ENCODE data around the gene GRID1. TPM values are rescaled to one million over a fixed set of nuclear protein-coding genes. Genes with fewer than 3 reads are reported as not detected.

GRID1 gene
- total and polyA plus RNA-seq, 9 of the 15 experiments (the other 6 are each of a cell fraction or from before 2014, with no cell fraction given): 0.01 to 7.2 (median 1.2) TPM

DNA sequence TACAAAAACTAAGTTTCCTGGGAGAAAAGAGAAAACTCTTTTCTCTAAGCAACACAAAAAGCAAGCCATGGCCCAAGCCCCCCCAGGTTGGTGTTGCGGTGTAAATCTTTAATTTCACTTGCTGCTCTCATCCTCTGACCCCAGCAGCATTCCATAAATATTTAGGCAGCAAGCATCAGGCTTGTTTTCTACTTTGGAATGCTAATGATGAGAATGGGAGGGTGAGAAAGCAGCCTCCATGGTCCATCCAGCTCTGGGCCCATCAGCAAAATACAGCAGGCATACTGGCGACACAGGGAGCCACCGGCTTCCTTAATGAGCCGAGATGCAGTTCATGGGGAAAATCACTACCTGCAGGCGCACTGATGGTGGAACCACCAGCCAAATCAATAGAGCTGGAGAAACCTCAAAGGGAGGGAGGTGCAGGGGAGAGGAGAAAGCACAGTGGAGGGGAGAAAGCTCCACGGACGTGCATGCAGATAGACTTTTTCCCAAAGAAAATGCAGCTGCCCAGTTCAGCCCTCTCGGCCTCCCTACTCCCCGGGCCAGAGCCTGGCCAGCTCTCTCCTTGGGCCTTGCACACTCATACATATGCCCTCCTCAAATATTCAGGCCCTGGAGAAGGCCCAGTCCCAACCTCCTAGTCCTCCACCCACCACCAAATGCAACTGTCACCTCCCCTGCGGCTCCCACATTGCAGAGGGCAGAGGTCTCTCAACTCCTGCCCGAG, 131.9 kb downstream of the GRID1 start:
- Histone ChIP-seq H4K20me1 (replicated peaks; ENCODE audit: control insufficient read depth, insufficient read depth, low read length) (no peaks in the 10 kb centered on the region), H3K36me3 (ENCODE audit: control insufficient read depth, insufficient read depth, low read length) (no peaks in the 10 kb centered on the region), H3K9me1 (ENCODE audit: control insufficient read depth, insufficient read depth, low read length) (no peaks in the 10 kb centered on the region), H3K4me2 (ENCODE audit: insufficient read depth, low read length) (no peak overlapping the region), H2AFZ (ENCODE audit: low read depth, low read length) (no peak overlapping the region), H3K27me3 (ENCODE audit: control insufficient read depth in 2 of 2, insufficient read depth in 2 of 2, low read length in 2 of 2) (no peaks in the 10 kb centered on the region), H3K79me2 (ENCODE audit: control insufficient read depth, insufficient read depth, low read length) (no peaks in the 10 kb centered on the region), H3K4me3 (no peak overlapping the region), H3K27ac (ENCODE audit: extremely low read depth, low read depth, low read length) (no peak overlapping the region), H3K4me1 (replicated peaks in 1 of 2; ENCODE audit: control insufficient read depth in 2 of 2, insufficient read depth in 2 of 2, low read length in 2 of 2) (no peaks in the 10 kb centered on the region), H3K9me3 (replicated peaks; ENCODE audit: control insufficient read depth, insufficient read depth, low read depth, low read length) (no peaks in the 10 kb centered on the region), H3K9ac (ENCODE audit: insufficient read depth in 1 of 2, low read depth in 2 of 2, low read length in 2 of 2) (no peak overlapping the region)
- DNase-seq (ENCODE audit: extremely low read depth in 1 of 4, low spot score in 3 of 4): no peak
- intact Hi-C loops (cut with micrococcal nuclease): no loop called here
- 3% methylated on average over 7 of the region's 11 CpGs for WGBS (ENCODE audit: insufficient coverage, low coverage, missing lambda C conversion rate)
- in situ Hi-C loops (cut with MboI): no loop called here
- ChIA-PET POLR2A (no interaction called here), CTCF (ENCODE audit: low intra/inter-chr PET ratio) (no interaction called here)
- no peak for FAIRE-seq
- ATAC-seq: no peak
- TF ChIP-seq USF2 (CRISPR knock-in tag; IDR thresholded peaks at IDR 0.05) (no peak), ZNF644 (tag; IDR thresholded peaks at IDR 0.05; ENCODE audit: low read depth) (no peak), PURB (CRISPR knock-in tag; IDR thresholded peaks at IDR 0.05; ENCODE audit: low read depth) (no peak), ZNF384 (IDR thresholded peaks at IDR 0.05; ENCODE audit: low read depth, low read length) (no peak), ZNF707 (CRISPR knock-in tag; conservative IDR thresholded peaks at IDR 0.05) (no peak), ZNF134 (CRISPR knock-in tag; conservative IDR thresholded peaks at IDR 0.05) (no peak)
- TF ChIP-seq, protein P1, sequence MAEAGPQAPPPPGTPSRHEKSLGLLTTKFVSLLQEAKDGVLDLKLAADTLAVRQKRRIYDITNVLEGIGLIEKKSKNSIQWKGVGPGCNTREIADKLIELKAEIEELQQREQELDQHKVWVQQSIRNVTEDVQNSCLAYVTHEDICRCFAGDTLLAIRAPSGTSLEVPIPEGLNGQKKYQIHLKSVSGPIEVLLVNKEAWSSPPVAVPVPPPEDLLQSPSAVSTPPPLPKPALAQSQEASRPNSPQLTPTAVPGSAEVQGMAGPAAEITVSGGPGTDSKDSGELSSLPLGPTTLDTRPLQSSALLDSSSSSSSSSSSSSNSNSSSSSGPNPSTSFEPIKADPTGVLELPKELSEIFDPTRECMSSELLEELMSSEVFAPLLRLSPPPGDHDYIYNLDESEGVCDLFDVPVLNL (CRISPR knock-in tag; IDR thresholded peaks at IDR 0.05; ENCODE audit: low read depth): no peak
- no TSS peak for BruUV-seq (replicated peaks)
